IMR-90 (cell line): ENCODE data around the gene L3HYPDH. TPM values are rescaled to one million over a fixed set of nuclear protein-coding genes. Genes with fewer than 3 reads are reported as not detected.

ENCODE experiments used
- ATAC-seq: fragments of 200-7000 bp; cut with Tn5 transposase; 2 replicates; pipeline ENCODE4 v1.9.1; 2020; ENCODE audit warnings: low read depth, mild to moderate bottlenecking, moderate library complexity
- BruUV-seq: library from RNA; stranded (reverse); fragments of 400-500 nt; replicated peaks from 2 replicates; lab custom pipeline; 2021; lab: Mats Ljungman, UMichigan
- CTCF ChIA-PET: fragments of 300-600 bp; formaldehyde crosslinking; extraction: SDS; loops from one replicate; lab custom pipeline; 2021; ENCODE audit warnings: antibody characterized with exemption; lab: Yijun Ruan, JAX
- POLR2A ChIA-PET: fragments of 300-600 bp; sonication (Branson Sonifier 250); formaldehyde crosslinking; loops from one replicate; lab custom pipeline; 2022; ENCODE audit warnings: antibody characterized with exemption; ENCODE audit not compliant: unreplicated experiment; lab: Charles Lee
- DNase-seq: peaks from one replicate; pipeline ENCODE4 v3.0.0; 2013
- H2AFZ ChIP-seq: replicated peaks from 2 replicates; pipeline ENCODE3; 2013; ENCODE audit warnings: low read length, mild to moderate bottlenecking; ENCODE audit not compliant: poor library complexity
- H2AK5ac ChIP-seq: 2 replicates; pipeline ENCODE4 v1.6.1; 2013; ENCODE audit warnings: low read depth, low read length, inconsistent platforms
- H2AK9ac ChIP-seq: replicated peaks from 2 replicates; pipeline ENCODE3; 2013; ENCODE audit warnings: mild to moderate bottlenecking, low read depth, low read length, moderate library complexity; ENCODE audit not compliant: poor library complexity
- H2BK120ac ChIP-seq: 2 replicates; pipeline ENCODE4 v1.6.1; 2013; ENCODE audit warnings: low read depth, low read length, inconsistent platforms
- H2BK15ac ChIP-seq: 3 replicates; pipeline ENCODE4 v1.6.1; 2013; ENCODE audit warnings: low read depth, low read length, inconsistent platforms
- H2BK20ac ChIP-seq: 2 replicates; pipeline ENCODE4 v1.6.1; 2013; ENCODE audit warnings: low read depth, mild to moderate bottlenecking, inconsistent platforms, low read length, moderate library complexity
- H2BK5ac ChIP-seq: 2 replicates; pipeline ENCODE4 v1.6.1; 2013; ENCODE audit warnings: mild to moderate bottlenecking, low read depth, low read length, inconsistent platforms; ENCODE audit not compliant: poor library complexity, severe bottlenecking
- H3K14ac ChIP-seq: replicated peaks from 2 replicates; pipeline ENCODE4 v1.6.1; 2013; ENCODE audit warnings: low read depth, low read length, inconsistent platforms
- H3K18ac ChIP-seq: 2 replicates; pipeline ENCODE4 v1.6.1; 2013; ENCODE audit warnings: low read depth, low read length, control low read depth
- H3K23ac ChIP-seq: 2 replicates; pipeline ENCODE4 v1.6.1; 2013; ENCODE audit warnings: low read depth, low read length, inconsistent platforms
- H3K27ac ChIP-seq: 2 replicates; pipeline ENCODE4 v1.5.1; 2013; ENCODE audit warnings: mild to moderate bottlenecking, control low read depth, low read length; ENCODE audit not compliant: insufficient read depth
- H3K27me3 ChIP-seq: 2 replicates; pipeline ENCODE4 v1.6.1; 2013; ENCODE audit warnings: low read length; ENCODE audit not compliant: control insufficient read depth, insufficient read depth
- H3K36me3 ChIP-seq: 2 replicates; pipeline ENCODE4 v1.6.1; 2013; ENCODE audit warnings: low read length, mixed read lengths; ENCODE audit not compliant: control insufficient read depth, insufficient read depth
- H3K4ac ChIP-seq: 2 replicates; pipeline ENCODE4 v1.6.1; 2013; ENCODE audit warnings: low read depth, low read length, inconsistent platforms
- H3K4me1 ChIP-seq: 2 replicates; pipeline ENCODE4 v1.6.1; 2013; ENCODE audit warnings: low read length, mixed read lengths; ENCODE audit not compliant: control insufficient read depth, insufficient read depth
- H3K4me2 ChIP-seq: 2 replicates; pipeline ENCODE4 v1.6.1; 2013; ENCODE audit warnings: low read depth, mild to moderate bottlenecking, control low read depth, low read length, moderate library complexity
- H3K4me3 ChIP-seq: 2 replicates; pipeline ENCODE4 v1.5.1; 2013; ENCODE audit warnings: low read depth, mild to moderate bottlenecking, control low read depth, low read length, moderate library complexity; ENCODE audit not compliant: insufficient read depth
- H3K56ac ChIP-seq: 2 replicates; pipeline ENCODE4 v1.6.1; 2013; ENCODE audit warnings: low read length, inconsistent platforms; ENCODE audit not compliant: insufficient read depth; ENCODE audit errors: extremely low read depth
- H3K79me1 ChIP-seq, 2 experiments: 2 replicates each; pipeline ENCODE4 v1.6.1; 2013; ENCODE audit warnings: low read length in 2 of 2, inconsistent platforms in 1 of 2, low read depth in 1 of 2
- H3K9ac ChIP-seq: 2 replicates; pipeline ENCODE4 v1.6.1; 2013; ENCODE audit warnings: low read depth, low read length, control low read depth
- H3K9me1 ChIP-seq: 2 replicates; pipeline ENCODE4 v1.6.1; 2013; ENCODE audit warnings: low read length, inconsistent platforms; ENCODE audit not compliant: insufficient read depth
- H3K9me3 ChIP-seq: 2 replicates; pipeline ENCODE4 v1.6.1; 2013; ENCODE audit warnings: low read length; ENCODE audit not compliant: control insufficient read depth, insufficient read depth
- H4K20me1 ChIP-seq: 2 replicates; pipeline ENCODE4 v1.6.1; 2013; ENCODE audit warnings: low read length, inconsistent platforms; ENCODE audit not compliant: insufficient read depth
- H4K5ac ChIP-seq: 2 replicates; pipeline ENCODE4 v1.6.1; 2013; ENCODE audit warnings: mild to moderate bottlenecking, low read depth, low read length, control low read depth
- H4K8ac ChIP-seq, 2 experiments: 2 replicates each; pipeline ENCODE4 v1.6.1; 2013; ENCODE audit warnings: low read depth in 2 of 2, low read length in 2 of 2, control low read depth in 1 of 2, inconsistent platforms in 1 of 2
- H4K91ac ChIP-seq: 2 replicates; pipeline ENCODE4 v1.6.1; 2013; ENCODE audit warnings: low read depth, low read length, inconsistent platforms; ENCODE audit not compliant: insufficient read depth
- WGBS, 2 experiments: methylation state at CpG; one replicate each; pipeline versions ENCODE4 v1.1.5 to v1.1.7; 2013; ENCODE audit warnings: missing lambda C conversion rate in 2 of 2; ENCODE audit not compliant: insufficient read length in 1 of 2; ENCODE audit errors: extremely low coverage in 2 of 2; 5-methylcytosine and 5-hydroxymethylcytosine counted together
- dilution Hi-C: fragments of 300-500 bp; cut with HindIII; formaldehyde crosslinking; loops from one replicate; pipeline ENCODE4 v1.14.3; 2018; ENCODE audit warnings: low sequenced_read_pairs; ENCODE audit not compliant: unreplicated experiment
- in situ Hi-C: fragments of 300-500 bp; cut with MboI; formaldehyde crosslinking; loops from 3 replicates; pipeline ENCODE4 v1.14.3; 2019; ENCODE audit warnings: low sequenced_read_pairs, inconsistent platforms, mixed read lengths
- intact Hi-C: fragments of 100-400 bp; cut with micrococcal nuclease; formaldehyde crosslinking; loops from 2 replicates; pipeline ENCODE4 v1.10.0; 2022
- polyA plus RNA-seq, 3 experiments: library from polyadenylated mRNA; depleted of rRNA; stranded (reverse); fragments of >200 nt; gene quantifications; 2 replicates each; pipeline ENCODE4 v1.2.3, GENCODE V29; 2012; ENCODE audit warnings: low replicate concordance in 1 of 3
- total RNA-seq: library from RNA; depleted of rRNA; stranded (reverse); fragments of >200 nt; gene quantifications from 2 replicates; pipeline ENCODE4 v1.2.3, GENCODE V29; 2012
- TF ChIP-seq, protein P1 (sequence below): fragments of 150-350 bp; IDR thresholded peaks from 2 replicates; pipeline ENCODE4 v1.6.1; 2016; ENCODE audit warnings: low read depth, mild to moderate bottlenecking, low read length, moderate library complexity, borderline replicate concordance

L3HYPDH gene
- total and polyA plus RNA-seq, 2 of the 4 experiments (the other 2 are of a cell fraction), result 40.9 to 49.1 TPM

DNA sequence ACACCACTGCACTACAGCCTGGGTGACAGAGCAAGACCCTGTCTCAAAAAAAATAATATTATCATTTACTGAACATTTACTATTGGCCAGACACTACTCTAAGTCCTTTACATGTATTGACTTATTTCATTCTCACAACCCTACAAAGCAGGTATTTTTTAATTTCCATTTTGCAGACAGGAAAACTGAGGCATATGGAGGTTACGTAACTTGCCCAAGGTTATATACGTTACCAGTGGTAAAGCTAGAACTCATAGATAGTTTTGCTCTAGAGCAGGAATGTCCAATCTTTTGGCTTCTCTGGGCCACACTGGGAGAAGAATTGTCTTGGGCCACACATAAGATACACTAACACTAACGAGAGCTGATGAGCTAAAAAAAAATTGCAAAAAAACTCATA, 5.7 kb downstream of the L3HYPDH start:
- peaks cover 21 to 65% of the 10 kb centered on the region in 2 experiments for H3K79me1 ChIP-seq
- ATAC-seq (no peak), DNase-seq (no peak)
- ChIA-PET CTCF (interaction anchor here (1.1 kb wide), 1 partner anchor 98 kb away, joined by 3 read pairs; the partner anchor contains the start of gene CCDC175), POLR2A (no interaction called here)
- no peak overlapping the region for H3K18ac ChIP-seq
- H3K27me3 ChIP-seq, result no peaks in the 10 kb centered on the region
- H2BK120ac ChIP-seq, result no peak overlapping the region
- no peak overlapping the region for H4K91ac ChIP-seq
- intact Hi-C loops (no loop called here), in situ Hi-C loops (loop anchor here (25.0 kb wide), 1 partner anchor 609 kb away; the partner anchor contains the start of gene PCNX4), dilution Hi-C loops (no loop called here)
- H3K4me3 ChIP-seq, result no peak overlapping the region
- no peak overlapping the region for H2AK5ac ChIP-seq
- H3K14ac ChIP-seq, result no peak overlapping the region
- peaks cover 26% of the 10 kb centered on the region for H3K36me3 ChIP-seq
- peaks cover 20% of the 10 kb centered on the region; the same call in 1 of the 2 replicates for H4K20me1 ChIP-seq
- no peak overlapping the region for H4K5ac ChIP-seq
- no peak overlapping the region for H3K23ac ChIP-seq
- no peaks in the 10 kb centered on the region for H3K9me3 ChIP-seq
- peaks cover 15% of the 10 kb centered on the region for H3K9me1 ChIP-seq
- H4K8ac ChIP-seq, result no peak overlapping the region
- no peak overlapping the region for H3K27ac ChIP-seq
- H3K4ac ChIP-seq, result no peak overlapping the region
- no CpG with 5 or more reads among the region's 3 CpGs for WGBS, 2 experiments
- TF ChIP-seq, protein P1, sequence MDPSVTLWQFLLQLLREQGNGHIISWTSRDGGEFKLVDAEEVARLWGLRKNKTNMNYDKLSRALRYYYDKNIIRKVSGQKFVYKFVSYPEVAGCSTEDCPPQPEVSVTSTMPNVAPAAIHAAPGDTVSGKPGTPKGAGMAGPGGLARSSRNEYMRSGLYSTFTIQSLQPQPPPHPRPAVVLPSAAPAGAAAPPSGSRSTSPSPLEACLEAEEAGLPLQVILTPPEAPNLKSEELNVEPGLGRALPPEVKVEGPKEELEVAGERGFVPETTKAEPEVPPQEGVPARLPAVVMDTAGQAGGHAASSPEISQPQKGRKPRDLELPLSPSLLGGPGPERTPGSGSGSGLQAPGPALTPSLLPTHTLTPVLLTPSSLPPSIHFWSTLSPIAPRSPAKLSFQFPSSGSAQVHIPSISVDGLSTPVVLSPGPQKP, result no peak
- H2AFZ ChIP-seq, result no peak overlapping the region
- no TSS peak for BruUV-seq
- H3K56ac ChIP-seq, result no peak overlapping the region
- H2BK15ac ChIP-seq, result no peak overlapping the region
- no peak overlapping the region for H3K4me2 ChIP-seq
- no peak overlapping the region for H2BK20ac ChIP-seq
- H2BK5ac ChIP-seq, result no peak overlapping the region
- H3K4me1 ChIP-seq, result peaks cover 15% of the 10 kb centered on the region
- no peak overlapping the region for H3K9ac ChIP-seq
- H2AK9ac ChIP-seq, result no peak overlapping the region
